WTC11 (cell line): Measurements from ENCODE around the gene AUP1. TPM values are rescaled to one million over a fixed set of nuclear protein-coding genes. Genes with fewer than 3 reads are reported as not detected.

ENCODE experiments used
- ATAC-seq: fragments of 200-7000 bp; cut with Tn5 transposase; 2 replicates; pipeline ENCODE4 v1.10.0; 2021; ENCODE audit warnings: mild to moderate bottlenecking, moderate library complexity
- CTCF ChIA-PET: fragments of 300-600 bp; sonication (Branson Sonifier 250); formaldehyde crosslinking; loops from one replicate; lab custom pipeline; 2021; ENCODE audit warnings: antibody characterized with exemption; lab: Charles Lee
- POLR2A ChIA-PET: fragments of 350-600 bp; sonication (Branson Sonifier 250); formaldehyde crosslinking; loops from one replicate; lab custom pipeline; 2021; ENCODE audit warnings: antibody characterized with exemption; lab: Charles Lee
- DNase-seq: peaks from one replicate; pipeline ENCODE4 v3.0.0; 2021; ENCODE audit warnings: low spot score
- H3K27ac Mint-ChIP-seq: 2 replicates; pipeline ENCODE4 v1.8.0; 2021; ENCODE audit warnings: mixed read lengths
- H3K27me3 Mint-ChIP-seq: 2 replicates; pipeline ENCODE4 v1.8.0; 2021; ENCODE audit warnings: low read depth, mild to moderate bottlenecking, moderate library complexity, mixed read lengths
- H3K36me3 Mint-ChIP-seq: 2 replicates; pipeline ENCODE4 v1.8.0; 2021; ENCODE audit warnings: mixed read lengths
- H3K4me1 Mint-ChIP-seq: 2 replicates; pipeline ENCODE4 v1.8.0; 2022; ENCODE audit warnings: mixed read lengths
- H3K4me3 Mint-ChIP-seq: 2 replicates; pipeline ENCODE4 v1.8.0; 2021; ENCODE audit warnings: mild to moderate bottlenecking, moderate library complexity, mixed read lengths
- H3K9me3 Mint-ChIP-seq: 2 replicates; pipeline ENCODE4 v1.8.0; 2021; ENCODE audit warnings: mixed read lengths
- ATF6 ChIP-seq: sonication (generic); formaldehyde crosslinking; IDR thresholded peaks from 2 replicates; pipeline ENCODE4 v1.8.1; 2023; ENCODE audit warnings: mild to moderate bottlenecking, missing genetic modification reagents
- CREB1 ChIP-seq: sonication (generic); formaldehyde crosslinking; IDR thresholded peaks from 2 replicates; pipeline ENCODE4 v1.8.0; 2023; ENCODE audit warnings: mild to moderate bottlenecking, missing genetic modification reagents
- CTCF ChIP-seq: fragments of 200-600 bp; IDR thresholded peaks from 2 replicates; pipeline ENCODE4 v1.8.0; 2022; ENCODE audit warnings: antibody characterized with exemption
- ERG ChIP-seq: fragments of 250-450 bp; sonication (Bioruptor Pico); IDR thresholded peaks from 2 replicates; pipeline ENCODE4 v1.8.0; 2021; ENCODE audit warnings: mild to moderate bottlenecking
- ESRRA ChIP-seq: sonication (generic); formaldehyde crosslinking; IDR thresholded peaks from 2 replicates; pipeline ENCODE4 v1.8.1; 2022; ENCODE audit warnings: mild to moderate bottlenecking, missing genetic modification reagents, borderline replicate concordance
- HMGA2 ChIP-seq: fragments of 250-450 bp; sonication (Bioruptor Pico); IDR thresholded peaks from 2 replicates; pipeline ENCODE4 v1.4.0; 2021; ENCODE audit warnings: mild to moderate bottlenecking, moderate library complexity
- JAZF1 ChIP-seq: fragments of 250-450 bp; sonication (Bioruptor Pico); IDR thresholded peaks from 2 replicates; pipeline ENCODE4 v1.9.0; 2021; ENCODE audit warnings: moderate library complexity, mild to moderate bottlenecking, inconsistent platforms
- JUN ChIP-seq: sonication (generic); formaldehyde crosslinking; IDR thresholded peaks from 2 replicates; pipeline ENCODE4 v1.8.0; 2023; ENCODE audit warnings: mild to moderate bottlenecking, missing genetic modification reagents
- MAX ChIP-seq: sonication (generic); formaldehyde crosslinking; IDR thresholded peaks from 2 replicates; pipeline ENCODE4 v1.8.0; 2022; ENCODE audit warnings: mild to moderate bottlenecking, missing genetic modification reagents
- MXD4 ChIP-seq: fragments of 250-450 bp; sonication (Bioruptor Pico); IDR thresholded peaks from 2 replicates; pipeline ENCODE4 v1.8.0; 2021; ENCODE audit warnings: mild to moderate bottlenecking, moderate library complexity, borderline replicate concordance
- NFATC4 ChIP-seq: fragments of 250-450 bp; sonication (Bioruptor Pico); IDR thresholded peaks from 2 replicates; pipeline ENCODE4 v1.9.0; 2021; ENCODE audit warnings: mild to moderate bottlenecking
- NR2C2 ChIP-seq: sonication (generic); formaldehyde crosslinking; IDR thresholded peaks from 2 replicates; pipeline ENCODE4 v1.8.0; 2022; ENCODE audit warnings: mild to moderate bottlenecking, missing genetic modification reagents
- NR3C1 ChIP-seq: sonication (generic); formaldehyde crosslinking; conservative IDR thresholded peaks from 2 replicates; pipeline ENCODE4 v1.8.1; 2023; ENCODE audit warnings: low read depth, mild to moderate bottlenecking, missing genetic modification reagents
- TEAD4 ChIP-seq: sonication (generic); formaldehyde crosslinking; IDR thresholded peaks from 2 replicates; pipeline ENCODE4 v1.8.0; 2022; ENCODE audit warnings: mild to moderate bottlenecking, missing genetic modification reagents
- ZNF219 ChIP-seq: sonication (generic); formaldehyde crosslinking; IDR thresholded peaks from 2 replicates; pipeline ENCODE4 v1.8.0; 2023; ENCODE audit warnings: missing genetic modification reagents, mild to moderate bottlenecking, borderline replicate concordance
- total RNA-seq: library from RNA; stranded (reverse); gene quantifications from 3 replicates; pipeline ENCODE4 v1.2.3, GENCODE V29; 2021
- TF ChIP-seq, protein P1 (sequence below): sonication (generic); formaldehyde crosslinking; IDR thresholded peaks from 2 replicates; pipeline ENCODE4 v1.8.1; 2022; ENCODE audit warnings: low read depth, missing genetic modification reagents, borderline replicate concordance
- TF ChIP-seq, protein P2 (sequence below): sonication (generic); formaldehyde crosslinking; IDR thresholded peaks from 2 replicates; pipeline ENCODE4 v1.8.1; 2022; ENCODE audit warnings: mild to moderate bottlenecking, moderate library complexity, missing genetic modification reagents

The AUP1 gene
- total RNA-seq, 1 experiment from 2014 or later = 84.9 TPM

DNA sequence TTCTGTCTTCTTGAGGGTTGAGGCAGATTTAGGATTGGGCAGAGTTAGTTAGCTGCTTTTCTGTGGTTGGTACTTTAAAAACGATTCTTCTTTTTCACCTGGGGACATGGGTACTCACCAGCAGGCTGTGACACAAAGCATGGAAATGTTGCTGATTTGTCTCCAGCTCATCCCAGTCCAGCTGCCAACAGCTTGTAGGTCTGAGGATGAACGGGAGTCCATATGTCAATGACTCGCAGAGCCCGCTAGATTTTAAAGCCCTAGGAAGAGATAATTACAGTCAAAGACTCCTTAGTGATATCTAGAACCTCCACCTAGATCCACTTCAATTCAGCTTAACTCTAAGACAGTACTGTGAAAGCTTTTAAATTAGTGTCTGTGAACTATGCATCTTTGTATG, 45.8 kb upstream of the AUP1 start:
- Mint-ChIP-seq H3K36me3 (no peaks in the 10 kb centered on the region), H3K27ac (no peak overlapping the region), H3K4me3 (no peak overlapping the region), H3K27me3 (peaks cover 20% of the 10 kb centered on the region), H3K9me3 (no peaks in the 10 kb centered on the region), H3K4me1 (peaks cover 10% of the 10 kb centered on the region)
- no peak for TF ChIP-seq MXD4 (CRISPR knock-in tag)
- TF ChIP-seq HMGA2 (CRISPR knock-in tag) = no peak
- TF ChIP-seq ATF6 (CRISPR knock-in tag) = no peak
- no peak for TF ChIP-seq ZNF219 (CRISPR knock-in tag)
- no peak for TF ChIP-seq JAZF1
- no peak for TF ChIP-seq NR3C1 (CRISPR knock-in tag)
- ChIA-PET CTCF (interaction anchor here (3.9 kb wide), 1 partner anchor 11 kb away, joined by 14 read pairs; no protein-coding TSS in a partner anchor), POLR2A (no interaction called here)
- ATAC-seq (no peak), DNase-seq (no peak)

- H3K27me3 Mint-ChIP-seq = peaks cover 22% of the 10 kb centered on the region
- no peak overlapping the region for H3K27ac Mint-ChIP-seq
- H3K9me3 Mint-ChIP-seq = no peaks in the 10 kb centered on the region
- ATAC-seq = no peak; the same call in 1 of the 2 replicates
- ChIA-PET CTCF (interaction anchor here (1.3 to 3.9 kb wide), 2 partner anchors 12 to 15 kb away, joined by 3 to 14 read pairs; no protein-coding TSS in a partner anchor), POLR2A (no interaction called here)
- no peak for DNase-seq
- H3K4me1 Mint-ChIP-seq = peaks cover 10% of the 10 kb centered on the region
- TF ChIP-seq ZNF219 (CRISPR knock-in tag) (no peak), ESRRA (CRISPR knock-in tag) (no peak), CREB1 (no peak), ERG (CRISPR knock-in tag) (no peak), JUN (CRISPR knock-in tag) (no peak), NR2C2 (no peak), NFATC4 (CRISPR knock-in tag) (no peak)
- TF ChIP-seq, protein P1, sequence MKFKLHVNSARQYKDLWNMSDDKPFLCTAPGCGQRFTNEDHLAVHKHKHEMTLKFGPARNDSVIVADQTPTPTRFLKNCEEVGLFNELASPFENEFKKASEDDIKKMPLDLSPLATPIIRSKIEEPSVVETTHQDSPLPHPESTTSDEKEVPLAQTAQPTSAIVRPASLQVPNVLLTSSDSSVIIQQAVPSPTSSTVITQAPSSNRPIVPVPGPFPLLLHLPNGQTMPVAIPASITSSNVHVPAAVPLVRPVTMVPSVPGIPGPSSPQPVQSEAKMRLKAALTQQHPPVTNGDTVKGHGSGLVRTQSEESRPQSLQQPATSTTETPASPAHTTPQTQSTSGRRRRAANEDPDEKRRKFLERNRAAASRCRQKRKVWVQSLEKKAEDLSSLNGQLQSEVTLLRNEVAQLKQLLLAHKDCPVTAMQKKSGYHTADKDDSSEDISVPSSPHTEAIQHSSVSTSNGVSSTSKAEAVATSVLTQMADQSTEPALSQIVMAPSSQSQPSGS (CRISPR knock-in tag) = no peak
- TF ChIP-seq, protein P2, sequence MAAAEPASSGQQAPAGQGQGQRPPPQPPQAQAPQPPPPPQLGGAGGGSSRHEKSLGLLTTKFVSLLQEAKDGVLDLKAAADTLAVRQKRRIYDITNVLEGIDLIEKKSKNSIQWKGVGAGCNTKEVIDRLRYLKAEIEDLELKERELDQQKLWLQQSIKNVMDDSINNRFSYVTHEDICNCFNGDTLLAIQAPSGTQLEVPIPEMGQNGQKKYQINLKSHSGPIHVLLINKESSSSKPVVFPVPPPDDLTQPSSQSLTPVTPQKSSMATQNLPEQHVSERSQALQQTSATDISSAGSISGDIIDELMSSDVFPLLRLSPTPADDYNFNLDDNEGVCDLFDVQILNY = no peak
- H3K36me3 Mint-ChIP-seq = no peaks in the 10 kb centered on the region
- H3K4me3 Mint-ChIP-seq = no peak overlapping the region
Observed at GRCh38 chr2:74573747-74574562, 44.4 kb upstream of the AUP1 start.

DNA sequence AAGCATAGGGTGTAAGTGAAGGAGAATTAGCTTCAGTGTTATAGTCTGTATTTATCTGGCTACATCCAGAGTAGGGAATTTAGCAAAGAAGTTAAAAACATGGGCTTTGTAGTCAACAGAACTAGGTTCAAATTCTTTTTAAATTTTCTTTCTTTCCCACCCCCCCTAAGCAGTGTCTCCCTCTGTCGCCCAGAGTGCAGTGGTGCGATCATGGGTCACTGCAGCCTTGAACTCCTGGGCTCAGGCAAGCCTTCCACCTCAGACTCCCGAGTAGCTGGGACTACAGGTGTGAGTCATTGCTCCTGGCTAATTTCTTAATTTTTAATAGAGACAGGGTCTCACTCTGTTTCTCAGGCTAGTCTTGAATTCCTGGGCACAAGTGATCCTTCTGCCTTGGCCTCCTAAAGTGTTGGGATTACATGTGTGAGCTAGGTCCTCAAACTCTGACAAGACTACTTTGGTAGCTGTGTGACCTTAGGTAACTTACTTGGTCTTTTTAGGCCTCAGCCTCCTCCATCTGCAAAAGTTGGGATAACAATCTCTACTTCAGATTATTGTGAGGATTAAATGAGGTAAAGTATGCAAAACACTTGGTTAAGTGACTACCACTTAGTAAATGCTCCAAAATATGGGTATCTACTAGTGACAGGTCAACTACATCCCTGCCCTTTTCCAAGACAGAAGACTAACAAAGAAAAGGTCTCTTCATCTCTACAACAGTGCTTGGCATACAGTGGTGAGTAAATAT, 42.8 kb upstream of the AUP1 start:
- peak; percentile 76 for ATAC-seq
- H3K27me3 Mint-ChIP-seq = peaks cover 28% of the 10 kb centered on the region
- H3K36me3 Mint-ChIP-seq = no peaks in the 10 kb centered on the region
- peaks cover 6% of the 10 kb centered on the region for H3K4me1 Mint-ChIP-seq
- POLR2A ChIA-PET = no interaction called here
- H3K9me3 Mint-ChIP-seq = no peaks in the 10 kb centered on the region
- peak; percentile 35 for TF ChIP-seq CTCF
- TF ChIP-seq MAX = no peak
- no peak for TF ChIP-seq TEAD4 (CRISPR knock-in tag)
- TF ChIP-seq, all 79 proteins: peak for 1
- peak; percentile 45 for DNase-seq
- CTCF ChIA-PET = interaction anchor here (0.6 to 1.2 kb wide), 20 partner anchors 11 to 100 kb away, joined by 3 to 8 read pairs (median 4); partner anchors contain the start of genes DQX1, LOXL3, M1AP and MRPL53
- no peak overlapping the region for H3K4me3 Mint-ChIP-seq
- no peak overlapping the region for H3K27ac Mint-ChIP-seq
